HPDE6-E6E7 (cell line): ENCODE measurements around the gene LMBR1.
"Not testable (repeated sequence)": the region's sequence is repeated elsewhere in the genome, so short reads cannot be mapped to it uniquely, and the experiment has no call there.

ENCODE experiments used
- DNase-seq: peaks from one replicate; pipeline ENCODE4 v3.0.0; 2011; ENCODE audit warnings: missing footprints; ENCODE audit errors: extremely low spot score

Gene LMBR1

DNA sequence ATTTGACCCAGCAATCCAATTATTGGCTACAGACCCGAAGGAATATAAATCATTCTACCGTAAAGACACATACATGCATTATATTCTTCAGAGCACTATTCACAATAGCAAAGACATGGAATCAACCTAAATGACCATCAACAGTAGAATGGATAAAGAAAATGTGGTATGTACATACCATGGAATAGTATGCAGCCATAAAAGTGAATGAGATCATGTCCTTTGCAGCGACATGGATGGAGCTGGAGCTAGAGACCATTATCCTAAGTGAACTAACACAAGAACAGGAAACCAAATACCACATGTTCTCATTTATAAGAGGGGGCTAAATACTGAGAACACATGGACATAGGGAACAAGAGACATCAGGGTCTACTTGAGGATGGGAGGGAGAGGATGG, 44.0 kb downstream of the LMBR1 start:
- no peak for DNase-seq

DNA sequence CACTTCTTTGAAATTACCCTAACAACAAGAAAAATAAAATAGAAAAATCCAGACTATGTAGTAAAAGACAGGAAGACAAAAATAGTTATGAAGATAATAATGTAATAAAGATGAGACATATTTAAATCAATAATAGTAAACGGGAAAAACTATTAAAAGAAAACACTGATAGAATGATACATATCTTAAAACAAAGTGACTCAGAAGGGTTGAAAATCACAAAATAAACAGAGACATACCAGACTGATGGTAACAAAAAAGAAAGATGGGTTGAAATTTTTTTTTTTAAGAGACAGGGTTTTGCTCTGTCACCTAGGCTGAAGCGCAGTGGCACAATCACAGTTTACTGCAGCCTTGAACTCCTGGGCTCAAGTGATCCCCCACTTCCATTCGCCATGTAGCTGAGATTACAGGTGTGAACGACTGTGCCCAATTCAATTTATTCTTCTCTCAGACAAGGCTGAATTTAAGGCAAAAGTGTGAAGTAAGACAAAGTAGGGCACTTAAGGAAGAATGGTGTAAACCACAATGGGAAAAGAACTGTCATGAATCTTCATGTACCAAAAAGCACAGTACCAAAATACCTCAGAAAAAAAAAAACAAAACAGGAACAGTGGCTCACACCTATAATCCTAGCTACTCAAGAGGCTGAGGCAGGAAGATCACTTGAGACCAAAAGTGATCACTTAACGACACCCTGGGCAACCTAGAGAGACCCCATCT, 47.4 kb downstream of the LMBR1 start:
- no peak for DNase-seq

DNA sequence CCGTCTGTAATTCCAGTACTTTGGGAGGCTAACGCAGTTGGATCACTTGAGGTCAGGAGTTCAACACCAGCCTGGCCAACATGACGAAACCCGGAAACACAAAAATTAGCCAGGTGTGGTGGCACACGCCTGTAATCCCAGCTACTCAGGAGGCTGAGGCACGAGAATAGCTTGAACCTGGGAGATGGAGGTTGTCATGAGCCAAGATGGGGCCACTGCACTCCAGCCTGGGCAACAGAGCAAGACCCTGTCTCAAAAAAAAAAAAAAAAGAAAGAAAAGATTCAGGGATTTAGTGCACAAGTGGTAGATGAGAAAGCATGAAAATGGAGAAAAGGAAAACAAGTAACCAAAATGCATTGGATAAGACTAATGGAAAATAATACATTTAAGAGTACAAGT, 49.4 kb downstream of the LMBR1 start:
- DNase-seq = not testable (repeated sequence)

DNA sequence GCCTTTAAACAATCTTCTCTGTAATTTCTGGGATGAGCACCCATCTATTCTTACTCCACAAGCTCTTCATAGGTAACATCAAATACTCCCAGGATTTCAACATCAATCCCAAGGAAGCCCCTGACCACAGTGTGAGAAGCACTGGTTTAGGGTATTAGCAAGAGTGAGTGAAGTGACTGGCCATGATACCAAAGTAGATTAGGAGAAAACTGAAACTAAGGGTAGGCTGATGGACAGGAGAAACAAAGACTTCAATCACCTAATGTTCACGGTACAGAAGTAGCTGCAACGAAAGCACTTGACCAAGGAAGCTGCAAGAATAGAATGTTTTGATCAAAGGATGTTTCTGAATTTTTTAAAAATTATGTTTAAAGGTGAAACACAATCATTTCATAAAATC, 49.8 kb downstream of the LMBR1 start:
- DNase-seq = no peak

DNA sequence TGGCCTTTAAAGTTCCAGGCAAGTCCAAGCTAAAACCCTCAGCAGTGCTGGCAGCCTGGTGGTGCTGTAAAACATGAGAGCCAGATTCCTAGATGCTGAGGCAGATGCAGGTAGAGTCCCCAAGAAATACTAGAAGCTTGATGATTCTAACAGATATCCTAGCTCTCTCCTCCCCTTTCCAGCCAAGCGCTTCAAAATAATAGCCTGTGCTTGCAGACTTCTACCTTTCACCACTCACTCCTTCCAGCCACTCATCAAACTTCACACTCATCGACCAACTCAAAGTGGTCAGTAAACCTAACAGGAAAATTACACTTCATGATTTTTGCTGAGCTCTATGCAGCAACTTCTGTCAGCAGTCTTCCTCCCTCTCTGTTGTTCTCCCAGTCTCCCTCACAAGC, 50.2 kb downstream of the LMBR1 start:
- no peak for DNase-seq

DNA sequence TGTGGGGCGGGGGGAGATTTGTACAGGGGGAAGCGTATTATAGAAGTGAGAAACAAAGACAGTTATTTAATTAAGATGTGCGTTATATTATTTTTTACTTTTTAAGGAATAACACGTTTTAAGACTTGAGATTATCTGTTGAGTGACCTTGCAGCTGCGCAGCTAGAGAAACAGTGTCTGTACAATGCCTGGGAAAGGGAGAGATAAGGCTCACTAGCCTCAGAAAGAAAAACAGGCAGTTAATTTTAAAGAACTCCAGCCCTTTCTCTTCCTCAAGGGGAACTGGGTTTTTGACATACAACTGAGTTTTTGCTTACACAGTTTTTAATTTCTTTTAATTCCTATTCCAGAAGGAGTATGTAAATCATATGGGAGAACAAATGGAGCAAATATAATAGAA, 50.7 kb downstream of the LMBR1 start:
- DNase-seq = no peak

DNA sequence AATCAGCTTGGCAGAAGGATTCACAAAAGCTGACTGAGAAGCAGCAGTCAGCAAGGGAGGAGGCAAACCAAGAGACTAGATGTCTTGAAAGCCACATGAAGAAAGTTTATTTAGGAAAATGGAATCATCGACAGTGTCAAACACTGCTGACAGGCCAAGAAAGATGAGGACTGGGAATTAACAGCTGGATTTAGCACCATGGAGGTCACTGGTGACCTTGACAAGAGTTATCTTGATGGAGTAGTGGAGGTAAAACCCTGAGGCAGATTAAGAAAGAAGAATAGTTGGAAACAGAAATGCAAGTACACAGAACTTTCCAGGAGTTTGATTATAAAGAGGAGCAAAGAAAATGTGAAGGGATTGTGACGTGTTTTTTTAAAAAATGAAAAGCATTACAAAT, 51.5 kb downstream of the LMBR1 start:
- DNase-seq = no peak

DNA sequence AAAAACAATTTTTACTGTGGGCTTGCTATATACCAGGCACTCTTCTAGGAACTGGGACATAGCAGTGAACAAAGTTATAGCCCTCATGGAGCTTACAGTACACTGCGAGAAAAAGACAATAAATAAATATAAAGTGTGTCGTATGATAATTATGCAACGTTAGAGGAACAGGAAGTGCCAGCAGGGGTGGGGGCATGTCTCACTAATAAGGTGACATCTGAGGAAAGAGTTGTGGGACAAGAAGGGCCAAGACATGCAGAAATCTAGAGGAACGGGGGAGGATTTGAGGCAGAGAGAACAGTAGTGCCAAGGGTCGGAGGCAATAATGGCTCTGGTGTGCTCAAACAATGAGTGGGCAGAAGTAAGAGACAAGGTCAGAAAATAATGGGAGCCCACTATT, 52.8 kb downstream of the LMBR1 start:
- DNase-seq = no peak

DNA sequence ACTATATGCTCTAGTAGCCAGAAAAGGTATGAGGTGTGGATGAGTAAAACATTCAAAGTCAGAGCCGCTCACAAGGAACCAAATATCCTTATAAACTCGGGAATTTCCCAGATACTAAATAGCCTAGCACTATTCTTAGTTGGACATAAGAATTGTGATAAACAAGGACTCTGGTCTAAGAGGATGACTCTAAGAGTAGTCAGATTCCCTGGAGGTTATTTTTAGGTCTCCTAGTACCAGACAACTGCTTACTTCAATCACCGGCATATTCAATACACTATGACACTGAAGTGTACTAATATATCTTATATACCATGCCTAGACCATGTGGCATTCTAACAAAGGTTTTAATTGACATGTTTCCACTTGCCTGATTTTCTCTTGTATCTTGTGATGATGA, 56.5 kb downstream of the LMBR1 start:
- DNase-seq = peak; percentile 16

DNA sequence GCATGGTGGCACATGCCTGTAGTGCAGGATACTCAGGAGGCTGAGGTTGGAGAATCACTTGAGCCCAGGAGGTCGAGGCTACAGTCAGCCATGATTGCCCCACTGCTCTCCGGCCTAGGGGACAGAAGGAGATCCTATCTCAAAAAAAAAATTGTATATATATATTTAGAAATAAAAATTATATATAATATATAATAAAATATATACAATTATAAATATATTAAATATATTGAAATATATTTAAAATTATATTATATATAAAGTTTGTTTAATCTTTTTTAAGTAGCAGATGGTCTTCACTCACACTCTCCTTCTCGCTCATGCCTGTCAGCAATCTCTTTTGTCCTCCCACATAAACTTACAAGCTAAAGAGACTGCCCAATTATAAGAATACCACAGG, 58.5 kb downstream of the LMBR1 start:
- no peak for DNase-seq

DNA sequence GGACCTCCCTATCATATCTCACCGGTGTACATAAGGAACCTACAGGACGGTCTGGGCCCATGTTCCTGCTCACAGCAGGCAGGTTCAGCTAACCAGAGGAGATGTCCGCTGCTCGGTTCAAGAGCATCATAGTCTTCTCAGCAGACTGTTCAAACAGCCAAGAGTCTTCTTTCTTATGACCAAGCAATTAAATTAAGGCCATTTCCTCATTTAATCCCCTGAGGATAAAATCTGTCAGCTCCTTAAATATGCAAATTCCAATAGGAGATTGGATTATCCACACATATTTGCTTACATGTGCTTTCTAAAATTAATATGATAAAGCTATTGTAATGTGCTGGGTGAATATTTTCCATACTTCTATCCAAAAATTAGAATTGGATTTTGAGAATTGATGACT, 59.7 kb downstream of the LMBR1 start:
- no peak for DNase-seq

DNA sequence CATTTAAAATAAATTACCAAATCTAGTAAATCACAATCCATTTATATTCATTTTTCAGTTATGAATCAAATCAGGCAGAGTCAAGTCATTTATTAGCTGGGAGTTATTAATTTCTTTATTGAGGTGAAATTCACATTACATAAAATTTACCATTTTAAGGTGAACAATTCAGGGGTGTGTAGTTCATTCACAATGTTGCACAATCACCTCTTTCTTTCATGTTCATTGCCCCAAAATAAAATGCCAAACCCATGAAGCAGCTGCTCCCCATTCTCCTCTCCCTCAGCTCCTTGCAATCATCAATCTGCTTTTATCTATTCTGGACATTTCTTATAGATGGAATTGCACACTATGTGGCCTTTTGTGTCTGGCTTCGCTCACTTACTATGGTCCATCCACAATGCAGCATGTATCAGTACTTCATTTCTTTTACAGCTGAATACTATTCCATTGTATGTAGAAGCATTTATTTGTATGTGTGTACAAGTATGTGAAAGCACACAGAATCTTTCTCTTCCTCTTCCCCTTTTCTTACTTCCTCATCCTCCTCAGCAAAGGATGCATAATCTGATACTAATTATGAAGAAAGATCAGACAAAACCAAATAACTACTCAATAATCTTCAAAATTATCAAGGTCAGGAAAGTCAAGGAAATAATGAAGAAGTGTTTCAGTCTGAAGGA, 60.6 kb downstream of the LMBR1 start:
- DNase-seq = no peak

DNA sequence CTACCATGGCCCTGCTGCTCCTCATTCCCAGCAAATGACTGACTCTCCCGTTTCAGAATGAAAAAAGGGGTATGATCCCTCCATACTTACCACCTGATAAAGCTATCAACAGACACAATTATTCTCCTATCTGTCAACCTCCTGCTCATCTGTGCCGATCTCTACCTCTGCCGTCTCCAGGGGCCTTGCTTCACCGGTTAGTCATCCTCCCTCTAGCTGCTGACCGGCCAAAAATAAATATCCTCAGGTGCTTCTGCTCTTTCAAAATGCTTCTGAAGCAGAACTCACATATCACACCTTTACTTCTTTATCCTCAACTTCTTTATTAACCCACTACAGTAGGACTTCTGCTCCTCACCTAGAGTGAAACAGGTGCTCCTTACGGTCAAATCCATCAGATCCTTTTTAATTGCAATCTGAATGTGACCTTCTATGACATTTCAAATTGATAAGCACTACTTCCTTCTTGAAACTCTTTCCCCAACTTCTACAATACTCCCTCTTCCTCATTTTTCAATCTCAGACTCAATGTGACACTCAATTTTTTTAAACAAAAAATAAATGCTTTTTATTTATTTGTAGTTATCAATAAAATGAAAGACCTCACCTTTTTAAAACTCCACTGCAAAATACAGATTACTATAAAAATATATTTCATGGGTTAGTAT, 63.2 kb downstream of the LMBR1 start:
- DNase-seq = peak; percentile 17

DNA sequence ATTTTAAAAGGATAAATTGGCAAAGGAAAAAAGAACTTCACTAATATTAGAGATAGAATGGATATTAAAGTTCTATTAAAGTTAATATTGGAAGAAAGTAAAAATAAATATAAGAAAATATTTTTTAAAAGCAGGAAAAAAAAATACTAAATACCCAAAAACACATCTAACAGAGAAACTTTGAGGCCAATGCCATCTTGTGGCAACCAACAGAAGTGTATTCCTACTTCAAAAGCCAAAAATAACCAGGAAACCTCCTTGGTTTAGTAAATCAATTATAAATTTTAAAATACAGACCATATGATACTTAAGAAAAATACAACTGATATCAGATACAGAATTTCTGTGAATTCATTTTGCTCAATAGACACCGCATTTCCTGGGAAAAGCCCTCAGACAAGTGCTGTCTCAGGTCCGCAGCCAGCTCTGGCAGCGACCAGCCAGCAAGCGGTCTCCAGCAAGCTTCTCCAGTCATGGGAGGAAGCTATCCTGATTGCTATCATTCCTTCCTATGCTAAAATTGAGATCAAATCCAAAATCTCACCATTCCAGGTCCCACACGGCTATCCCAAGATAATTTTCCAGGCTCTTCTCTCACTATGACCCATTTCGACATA, 65.3 kb downstream of the LMBR1 start:
- no peak for DNase-seq

DNA sequence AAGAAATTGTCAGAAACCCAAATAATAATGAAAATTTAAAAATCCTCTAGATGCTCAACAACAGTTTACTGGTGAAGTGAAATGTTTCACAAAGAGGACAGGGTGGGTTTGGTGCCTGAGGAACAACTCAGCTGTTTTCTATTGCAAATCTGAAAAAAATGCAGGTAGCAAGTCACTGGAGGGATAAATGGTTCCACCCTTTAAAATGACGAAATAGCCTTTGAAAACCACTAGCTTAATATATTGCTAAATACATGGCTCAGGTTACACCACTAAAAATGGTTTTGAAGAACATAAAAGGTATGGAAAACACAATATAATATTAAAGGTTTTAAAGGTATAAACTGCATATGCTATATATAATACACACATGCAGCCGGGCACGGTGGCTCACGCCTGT, 69.5 kb downstream of the LMBR1 start:
- DNase-seq = no peak

DNA sequence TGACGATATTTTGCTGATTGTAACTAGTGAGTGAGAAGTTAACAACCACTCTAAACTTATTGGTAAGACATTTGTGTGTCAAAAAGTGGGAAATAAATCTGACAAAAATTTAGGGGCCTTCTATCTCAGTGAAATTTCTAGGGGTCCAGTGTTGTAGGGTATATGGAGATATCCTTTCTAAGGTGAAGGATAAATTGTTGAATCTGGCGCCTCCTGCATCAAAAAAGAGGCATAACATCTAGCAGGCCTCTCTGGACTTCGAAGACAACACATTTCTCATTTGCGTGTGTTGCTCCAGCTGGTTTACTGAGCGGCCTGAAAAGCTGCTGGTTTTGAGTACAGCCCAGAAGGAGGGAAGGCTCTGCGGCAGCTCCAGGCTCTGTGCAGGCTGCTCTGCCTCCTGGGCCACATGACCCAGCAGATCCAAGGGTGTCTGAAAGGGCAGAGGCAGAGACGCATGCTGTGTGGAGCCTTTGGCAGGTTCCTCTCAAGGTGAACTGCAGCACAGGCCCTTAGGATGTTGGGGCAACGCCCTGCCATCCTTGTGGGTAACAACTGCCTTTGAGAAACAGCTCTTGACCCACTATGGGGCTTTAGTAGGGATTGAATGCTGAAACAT, 72.4 kb downstream of the LMBR1 start:
- DNase-seq = no peak

DNA sequence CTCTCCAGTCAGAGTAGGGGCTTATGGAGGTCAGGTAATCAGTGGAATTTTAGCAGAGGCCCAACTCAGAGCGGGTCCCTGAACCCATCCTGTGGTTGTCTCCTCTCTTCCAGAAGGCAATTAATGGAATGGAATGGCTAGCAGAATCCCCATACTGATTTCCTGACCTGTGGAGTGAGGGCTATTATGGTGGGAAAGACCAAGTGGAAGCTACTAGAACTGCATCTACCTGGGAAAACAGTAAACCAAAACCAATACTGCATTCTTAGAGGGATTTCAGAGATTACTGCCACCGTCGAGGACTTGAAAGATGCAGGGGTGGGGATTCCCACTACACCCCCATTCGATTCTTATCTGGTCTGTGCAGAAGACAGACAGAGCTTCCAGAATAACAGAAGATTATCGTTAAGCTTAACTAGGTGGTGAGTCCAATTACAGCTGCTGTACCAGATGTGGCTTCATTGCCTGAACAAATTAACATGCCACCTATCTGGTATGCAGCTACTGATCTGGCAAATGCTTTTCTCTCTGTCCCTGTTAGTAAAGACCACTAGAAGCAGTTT, 73.2 kb downstream of the LMBR1 start:
- no peak for DNase-seq

DNA sequence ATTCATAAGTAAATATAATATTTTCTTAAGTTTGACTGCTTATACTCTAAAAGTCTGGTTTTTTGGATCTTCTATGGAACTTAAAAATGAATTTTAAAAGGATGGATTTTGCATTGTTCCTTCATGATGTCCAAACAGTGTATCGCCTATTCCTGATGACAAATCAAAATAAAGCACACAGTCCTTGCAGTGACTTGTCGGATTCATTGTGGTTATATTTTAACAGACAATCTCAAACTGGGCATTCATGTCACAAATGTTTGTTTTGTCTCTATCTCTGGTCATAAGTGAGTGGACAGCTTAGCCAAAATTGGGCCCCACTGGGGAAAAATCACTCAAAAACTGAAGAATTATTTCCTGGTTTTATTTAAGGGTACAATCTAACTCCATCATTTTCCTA, 74.8 kb downstream of the LMBR1 start:
- no peak for DNase-seq

DNA sequence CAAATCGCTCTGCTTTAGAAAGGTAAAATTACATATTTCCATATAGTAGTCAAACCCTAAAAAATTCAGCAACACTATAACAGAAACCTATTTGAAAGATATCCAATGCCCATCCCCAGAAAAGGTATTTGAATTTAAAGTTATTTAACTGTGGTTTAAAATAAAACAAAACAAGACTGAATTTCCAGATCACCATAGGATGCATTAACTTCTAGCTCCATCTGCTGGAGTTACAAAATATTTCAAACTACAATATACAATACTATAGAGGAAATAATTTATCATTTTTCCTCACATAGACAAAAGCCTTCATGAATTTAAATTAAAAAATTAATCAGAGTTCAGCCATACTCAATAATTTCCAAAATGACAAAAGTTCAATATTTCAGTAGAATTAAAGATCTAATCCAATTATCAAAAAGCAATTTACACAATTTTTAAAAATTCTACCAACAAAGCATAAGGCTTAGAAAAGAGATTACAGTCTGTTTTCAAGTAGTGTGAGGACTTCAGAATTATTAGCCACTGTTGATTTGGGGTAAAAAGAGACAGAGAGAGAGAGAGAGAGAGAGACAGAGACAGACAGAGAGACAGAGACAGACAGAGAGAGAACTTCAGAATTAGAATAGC, 75.9 kb downstream of the LMBR1 start:
- no peak for DNase-seq

DNA sequence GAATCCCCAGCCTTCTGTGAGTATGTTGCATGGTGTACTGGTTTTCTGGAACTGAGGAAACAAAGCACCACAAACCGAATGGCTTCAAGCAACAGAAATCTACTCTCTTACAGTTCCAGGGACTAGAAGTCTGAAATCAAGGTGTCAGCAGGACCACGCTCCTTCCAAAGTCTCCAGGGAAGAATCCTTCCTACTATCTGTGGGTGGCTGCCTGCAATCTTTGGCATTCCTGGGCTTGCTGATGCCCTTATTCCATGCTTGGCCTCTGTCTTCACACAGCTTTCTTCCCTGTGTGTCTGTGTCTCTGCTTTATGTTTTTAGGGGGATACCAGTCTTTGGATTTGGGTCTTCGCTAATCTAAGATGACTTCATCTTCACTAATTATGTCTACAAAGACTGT, 81.3 kb downstream of the LMBR1 start:
- no peak for DNase-seq

DNA sequence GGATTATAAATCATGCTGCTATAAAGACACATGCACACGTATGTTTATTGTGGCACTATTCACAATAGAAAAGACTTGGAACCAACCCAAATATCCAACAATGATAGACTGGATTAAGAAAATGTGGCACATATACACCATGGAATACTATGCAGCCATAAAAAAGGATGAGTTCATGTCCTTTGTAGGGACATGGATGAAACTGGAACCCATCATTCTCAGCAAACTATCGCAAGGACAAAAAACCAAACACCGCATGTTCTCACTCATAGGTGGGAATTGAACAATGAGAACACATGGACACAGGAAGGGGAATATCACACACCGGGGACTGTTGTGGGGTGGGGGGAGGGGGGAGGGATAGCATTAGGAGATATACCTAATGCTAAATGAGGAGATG, 89.3 kb downstream of the LMBR1 start:
- DNase-seq = not testable (repeated sequence)
